ENCODE results near the gene RNF7. TPM values are rescaled to one million over a fixed set of nuclear protein-coding genes. Genes with fewer than 3 reads are reported as not detected.

Gene RNF7
- total RNA-seq (2022; extraction: Qiagen RNA extraction) = 113 to 150 TPM (median 117 TPM) in 5 replicates

DNA sequence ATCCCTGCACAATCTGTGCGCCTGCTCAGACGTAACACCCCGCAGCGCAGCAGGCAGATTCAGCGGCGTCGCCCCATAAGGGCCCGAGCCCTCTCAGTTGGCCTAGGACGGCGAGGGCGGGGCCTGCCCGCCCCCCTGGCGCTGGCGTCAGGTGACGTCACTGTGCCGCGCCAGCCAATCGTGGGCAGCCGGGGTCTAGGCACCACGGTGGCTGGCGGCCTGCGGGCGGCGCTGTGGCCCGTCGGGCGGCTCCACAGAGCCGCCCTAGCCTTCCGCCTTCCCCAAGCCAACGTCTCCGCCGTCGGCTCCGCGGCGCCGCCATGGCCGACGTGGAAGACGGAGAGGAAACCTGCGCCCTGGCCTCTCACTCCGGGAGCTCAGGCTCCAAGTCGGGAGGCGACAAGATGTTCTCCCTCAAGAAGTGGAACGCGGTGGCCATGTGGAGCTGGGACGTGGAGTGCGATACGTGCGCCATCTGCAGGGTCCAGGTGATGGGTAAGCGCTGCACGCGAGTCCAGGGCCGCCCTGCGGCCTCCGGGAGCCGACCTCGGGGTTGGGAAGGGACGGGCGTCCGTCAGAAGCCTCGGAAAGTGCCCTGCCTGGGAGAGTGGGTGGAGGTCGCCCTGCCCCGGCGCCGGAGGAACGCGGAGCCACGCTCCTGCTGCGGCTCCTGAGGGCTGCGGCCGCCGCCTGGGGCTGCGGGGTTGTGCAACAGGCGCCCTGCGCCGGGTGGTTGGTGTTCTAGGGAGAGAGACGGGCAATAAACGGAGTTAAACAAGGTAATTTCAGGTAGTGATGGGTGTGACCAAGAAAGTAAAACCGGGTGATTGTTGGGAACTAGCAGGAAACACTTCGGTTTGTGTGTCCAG is at the start of gene RNF7:
TSS of gene RNF7 (plus strand) at position 277 of the 869 bp plus-strand sequence. CDS start at position 321, 44 bp downstream.

GRCh38 chr3:141763088-141763750 is 25.1 kb downstream of the RNF7 start, which contains the start of gene GRK7:
Gene GRK7 (plus strand): TSS chr3:141763408. CDS start chr3:141778285, 14,877 bp downstream.

Other genes with a start within 250 kb of the RNF7 start
- gene GRK7, start 25.1 kb downstream of the RNF7 start, total RNA-seq (2022; extraction: Qiagen RNA extraction) = not detected in 5 replicates
- 170 to 213 TPM (median 196 TPM) in 5 replicates for gene ATP1B3, start 138.3 kb downstream of the RNF7 start, total RNA-seq (2022; extraction: Qiagen RNA extraction)